HEK293 (cell line): Measurements from ENCODE around the gene ISG20L2.
A peak's percentile ranks its signal among the peaks of the same experiment; 100 is the strongest.

ENCODE experiments used
- CTCF ChIA-PET: fragments of 350-600 bp; formaldehyde crosslinking; extraction: SDS; loops from one replicate; lab custom pipeline; 2021; ENCODE audit warnings: antibody characterized with exemption; lab: Yijun Ruan, JAX
- POLR2A ChIA-PET: fragments of 300-600 bp; formaldehyde crosslinking; extraction: SDS; loops from one replicate; lab custom pipeline; 2020; ENCODE audit warnings: antibody characterized with exemption, inconsistent platforms; lab: Yijun Ruan, JAX
- H3K27ac ChIP-seq: fragments of 200-500 bp; sonication (Bioruptor generic); 2 replicates; pipeline ENCODE4 v1.5.1; 2014; ENCODE audit warnings: low read depth, low read length, control low read depth, inconsistent platforms; ENCODE audit errors: extremely low read depth
- H3K36me3 ChIP-seq, 2 experiments: fragments of 200-500 bp in 1 of 2; sonication (Bioruptor generic) in 1 of 2; 1 replicate in 1 of 2; 2 replicates in 1 of 2; pipeline ENCODE4 v1.5.1; 2014 to 2017; ENCODE audit warnings: inconsistent platforms in 2 of 2, low read length in 2 of 2; ENCODE audit not compliant: control insufficient read depth in 2 of 2, insufficient read depth in 1 of 2
- H3K4me1 ChIP-seq: fragments of 200-500 bp; sonication (Bioruptor generic); 2 replicates; pipeline ENCODE4 v1.5.1; 2014; ENCODE audit warnings: mild to moderate bottlenecking, low read length, inconsistent platforms; ENCODE audit not compliant: control insufficient read depth, insufficient read depth
- H3K4me3 ChIP-seq: 2 replicates; pipeline ENCODE4 v1.5.1; 2011; ENCODE audit warnings: low read depth, mild to moderate bottlenecking, control low read depth, low read length, moderate library complexity
- H3K9me3 ChIP-seq: fragments of 200-500 bp; sonication (Bioruptor generic); 2 replicates; pipeline ENCODE4 v1.5.1; 2014; ENCODE audit warnings: low read depth, low read length, inconsistent platforms; ENCODE audit not compliant: control insufficient read depth, insufficient read depth
- BCL6B ChIP-seq: fragments of 450-650 bp; formaldehyde crosslinking; IDR thresholded peaks from 2 replicates; pipeline ENCODE4 v1.5.1; 2017; ENCODE audit warnings: missing biosample characterization, missing genetic modification characterization
- FEZF1 ChIP-seq: fragments of 450-650 bp; formaldehyde crosslinking; IDR thresholded peaks from 2 replicates; pipeline ENCODE4 v1.5.1; 2016; ENCODE audit warnings: missing biosample characterization, missing genetic modification characterization
- GLI4 ChIP-seq: fragments of 450-650 bp; formaldehyde crosslinking; IDR thresholded peaks from 2 replicates; pipeline ENCODE4 v1.5.1; 2016; ENCODE audit warnings: missing biosample characterization, missing genetic modification characterization
- KLF9 ChIP-seq: fragments of 450-650 bp; formaldehyde crosslinking; IDR thresholded peaks from 2 replicates; pipeline ENCODE4 v1.5.1; 2016; ENCODE audit warnings: missing biosample characterization, missing genetic modification characterization, low read depth
- OSR2 ChIP-seq: fragments of 450-650 bp; formaldehyde crosslinking; IDR thresholded peaks from 2 replicates; pipeline ENCODE4 v1.5.1; 2016; ENCODE audit warnings: missing biosample characterization, missing genetic modification characterization
- PBX3 ChIP-seq: sonication (generic); formaldehyde crosslinking; IDR thresholded peaks from 2 replicates; pipeline ENCODE4 v1.8.1; 2022; ENCODE audit warnings: mild to moderate bottlenecking, moderate library complexity, missing genetic modification reagents
- RBAK ChIP-seq: fragments of 450-650 bp; formaldehyde crosslinking; IDR thresholded peaks from 2 replicates; pipeline ENCODE4 v1.5.1; 2016; ENCODE audit warnings: missing biosample characterization, missing genetic modification characterization
- REPIN1 ChIP-seq: fragments of 450-650 bp; formaldehyde crosslinking; IDR thresholded peaks from 2 replicates; pipeline ENCODE4 v1.5.1; 2017; ENCODE audit warnings: missing biosample characterization, missing genetic modification characterization, low read depth
- SP3 ChIP-seq: fragments of 450-650 bp; formaldehyde crosslinking; IDR thresholded peaks from 2 replicates; pipeline ENCODE4 v1.5.1; 2016; ENCODE audit warnings: missing biosample characterization, missing genetic modification characterization
- ZBTB20 ChIP-seq: fragments of 450-650 bp; formaldehyde crosslinking; IDR thresholded peaks from 2 replicates; pipeline ENCODE4 v1.5.1; 2016; ENCODE audit warnings: missing biosample characterization, missing genetic modification characterization
- ZBTB21 ChIP-seq: fragments of 450-650 bp; formaldehyde crosslinking; IDR thresholded peaks from 2 replicates; pipeline ENCODE4 v1.5.1; 2017; ENCODE audit warnings: missing biosample characterization, missing genetic modification characterization
- ZBTB48 ChIP-seq: fragments of 450-650 bp; formaldehyde crosslinking; IDR thresholded peaks from 2 replicates; pipeline ENCODE4 v1.5.1; 2016; ENCODE audit warnings: missing biosample characterization, missing genetic modification characterization
- ZBTB8A ChIP-seq: fragments of 450-650 bp; formaldehyde crosslinking; IDR thresholded peaks from 2 replicates; pipeline ENCODE4 v1.5.1; 2016; ENCODE audit warnings: missing biosample characterization, missing genetic modification characterization
- ZEB2 ChIP-seq: fragments of 450-650 bp; formaldehyde crosslinking; IDR thresholded peaks from 2 replicates; pipeline ENCODE4 v1.5.1; 2016; ENCODE audit warnings: missing biosample characterization, missing genetic modification characterization
- ZFP69B ChIP-seq: fragments of 450-650 bp; formaldehyde crosslinking; IDR thresholded peaks from 2 replicates; pipeline ENCODE4 v1.5.1; 2016; ENCODE audit warnings: missing biosample characterization, missing genetic modification characterization
- ZNF10 ChIP-seq: fragments of 450-650 bp; formaldehyde crosslinking; IDR thresholded peaks from 2 replicates; pipeline ENCODE4 v1.5.1; 2017; ENCODE audit warnings: missing biosample characterization, missing genetic modification characterization
- ZNF146 ChIP-seq: fragments of 450-650 bp; formaldehyde crosslinking; IDR thresholded peaks from 2 replicates; pipeline ENCODE4 v1.5.1; 2016; ENCODE audit warnings: missing biosample characterization, missing genetic modification characterization
- ZNF24 ChIP-seq: fragments of 450-650 bp; formaldehyde crosslinking; IDR thresholded peaks from 2 replicates; pipeline ENCODE4 v1.5.1; 2016; ENCODE audit warnings: missing biosample characterization, missing genetic modification characterization
- ZNF266 ChIP-seq: fragments of 450-650 bp; formaldehyde crosslinking; IDR thresholded peaks from 2 replicates; pipeline ENCODE4 v1.5.1; 2016; ENCODE audit warnings: missing biosample characterization, missing genetic modification characterization, low read depth
- ZNF341 ChIP-seq: fragments of 450-650 bp; formaldehyde crosslinking; IDR thresholded peaks from 2 replicates; pipeline ENCODE4; 2016; ENCODE audit warnings: low read depth, missing biosample characterization, missing genetic modification characterization
- ZNF350 ChIP-seq: fragments of 450-650 bp; formaldehyde crosslinking; IDR thresholded peaks from 2 replicates; pipeline ENCODE4 v1.5.0; 2017; ENCODE audit warnings: missing biosample characterization, mild to moderate bottlenecking, missing genetic modification characterization
- ZNF555 ChIP-seq: fragments of 450-650 bp; formaldehyde crosslinking; conservative IDR thresholded peaks from 2 replicates; pipeline ENCODE4 v1.5.1; 2017; ENCODE audit warnings: missing biosample characterization, mild to moderate bottlenecking, missing genetic modification characterization, inconsistent platforms
- ZNF600 ChIP-seq: fragments of 450-650 bp; formaldehyde crosslinking; IDR thresholded peaks from 2 replicates; pipeline ENCODE4 v1.5.1; 2016; ENCODE audit warnings: missing biosample characterization, missing genetic modification characterization
- ZNF621 ChIP-seq: fragments of 450-650 bp; formaldehyde crosslinking; IDR thresholded peaks from 2 replicates; pipeline ENCODE4 v1.5.1; 2017; ENCODE audit warnings: missing biosample characterization, missing genetic modification characterization
- ZNF654 ChIP-seq: fragments of 450-650 bp; formaldehyde crosslinking; IDR thresholded peaks from 2 replicates; pipeline ENCODE4 v1.5.1; 2016; ENCODE audit warnings: low read depth, missing biosample characterization, missing genetic modification characterization
- ZNF830 ChIP-seq: fragments of 450-650 bp; IDR thresholded peaks from 2 replicates; pipeline ENCODE4 v1.5.0; 2018; ENCODE audit warnings: missing biosample characterization, missing genetic modification characterization, low read depth, mild to moderate bottlenecking, moderate library complexity
- ZSCAN30 ChIP-seq: fragments of 450-650 bp; IDR thresholded peaks from 2 replicates; pipeline ENCODE4 v1.5.1; 2018; ENCODE audit warnings: missing biosample characterization, mild to moderate bottlenecking, missing genetic modification characterization, moderate library complexity
- ZXDB ChIP-seq: fragments of 450-650 bp; formaldehyde crosslinking; IDR thresholded peaks from 2 replicates; pipeline ENCODE4 v1.5.1; 2016; ENCODE audit warnings: missing biosample characterization, missing genetic modification characterization
- TF ChIP-seq, protein P1 (sequence below): fragments of 450-650 bp; formaldehyde crosslinking; optimal IDR thresholded peaks from 2 replicates; pipeline ENCODE3; 2016; ENCODE audit warnings: missing biosample characterization, mild to moderate bottlenecking, missing genetic modification characterization
- TF ChIP-seq, protein P2 (sequence below): fragments of 450-650 bp; formaldehyde crosslinking; IDR thresholded peaks from 2 replicates; pipeline ENCODE4 v1.5.1; 2016; ENCODE audit warnings: missing biosample characterization, missing genetic modification characterization
- TF ChIP-seq, protein P3 (sequence below): fragments of 450-650 bp; formaldehyde crosslinking; conservative IDR thresholded peaks from 2 replicates; pipeline ENCODE4 v1.5.1; 2016; ENCODE audit warnings: low read depth, missing biosample characterization, missing genetic modification characterization

ISG20L2 gene

DNA sequence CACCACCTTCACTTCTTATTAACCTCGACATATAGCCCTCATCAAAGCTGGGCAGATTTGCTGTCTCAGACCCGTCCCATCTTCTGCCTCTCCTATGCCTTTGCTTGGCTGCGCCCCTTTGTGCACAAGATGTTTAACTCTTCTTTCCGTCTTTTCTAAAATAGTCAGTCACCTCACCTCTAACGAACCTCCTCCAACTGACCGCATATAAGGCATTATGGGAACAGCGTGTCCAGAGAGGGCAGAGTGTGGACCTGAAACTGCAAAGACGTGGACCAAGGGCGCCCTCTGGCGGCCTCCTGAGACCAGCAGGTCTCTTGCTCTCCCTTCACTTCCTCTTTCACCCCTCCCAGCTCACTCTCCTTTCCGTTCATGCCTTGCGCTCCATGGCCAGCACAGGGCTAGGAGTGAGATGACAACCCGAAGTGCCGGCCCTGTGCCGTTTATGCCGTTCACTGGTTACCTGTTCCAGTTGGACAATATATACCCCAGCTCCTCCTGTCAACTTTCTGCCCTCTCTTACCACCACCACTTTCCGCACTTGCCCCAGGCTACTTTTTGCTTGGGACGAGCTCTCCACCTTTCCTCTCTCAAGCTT, 2.8 kb downstream of the ISG20L2 start:
- ChIA-PET POLR2A (interaction anchor here (1.0 to 4.8 kb wide), 12 partner anchors 16 to 169 kb away, joined by 3 to 84 read pairs (median 8); partner anchors contain the start of genes CRABP2, HDGF, MRPL24 and NTRK1), CTCF (interaction anchor here (0.6 to 10.1 kb wide), 65 partner anchors 10 to 437 kb away, joined by 3 to 526 read pairs (median 6); partner anchors contain the start of genes CRABP2, HAPLN2, HDGF and INSRR)
- peaks cover 7% of the 10 kb centered on the region for H3K4me1 ChIP-seq
- no peak overlapping the region for H3K27ac ChIP-seq
- H3K9me3 ChIP-seq = no peaks in the 10 kb centered on the region
- H3K36me3 ChIP-seq = peaks cover 7 to 60% of the 10 kb centered on the region in 2 experiments; a peak in 2 of 3 replicates
- H3K4me3 ChIP-seq = peak overlapping the region; percentile 24
- TF ChIP-seq ZNF654 (peak; percentile 94), ZNF341 (peak; percentile 39), ZBTB8A (tag by site-specific recombination) (no peak), ZSCAN30 (peak; percentile 87), ZNF621 (tag by site-specific recombination) (no peak), ZEB2 (tag by site-specific recombination) (peak; percentile 51; the same call in 1 of the 2 replicates), ZNF24 (0 out of 2 replicates have a peak, but pooled peaks have one; percentile 48), ZNF555 (tag by site-specific recombination) (no peak), ZBTB21 (0 out of 2 replicates have a peak, but pooled peaks have one; percentile 33), ZBTB48 (peak; percentile 33; the same call in 1 of the 2 replicates), BCL6B (tag by site-specific recombination) (no peak), ZNF266 (no peak), ZNF830 (tag by site-specific recombination) (no peak), FEZF1 (no peak), ZNF10 (tag by site-specific recombination) (peak; percentile 66; the same call in 1 of the 2 replicates), GLI4 (no peak), ZFP69B (tag by site-specific recombination) (peak; percentile 44; the same call in 1 of the 2 replicates), ZNF350 (no peak), SP3 (tag by site-specific recombination) (peak; percentile 34; the same call in 1 of the 2 replicates), ZNF600 (tag by site-specific recombination) (peak; percentile 97), ZXDB (peak; percentile 41; the same call in 1 of the 2 replicates), ZNF146 (tag by site-specific recombination) (no peak), PBX3 (no peak), OSR2 (tag by site-specific recombination) (no peak), RBAK (tag by site-specific recombination) (no peak), KLF9 (tag by site-specific recombination) (no peak; the same call in 1 of the 2 replicates), REPIN1 (tag by site-specific recombination) (peak; percentile 69; the same call in 1 of the 2 replicates), ZBTB20 (tag by site-specific recombination) (0 out of 2 replicates have a peak, but pooled peaks have one; percentile 34)
- TF ChIP-seq, protein P1, sequence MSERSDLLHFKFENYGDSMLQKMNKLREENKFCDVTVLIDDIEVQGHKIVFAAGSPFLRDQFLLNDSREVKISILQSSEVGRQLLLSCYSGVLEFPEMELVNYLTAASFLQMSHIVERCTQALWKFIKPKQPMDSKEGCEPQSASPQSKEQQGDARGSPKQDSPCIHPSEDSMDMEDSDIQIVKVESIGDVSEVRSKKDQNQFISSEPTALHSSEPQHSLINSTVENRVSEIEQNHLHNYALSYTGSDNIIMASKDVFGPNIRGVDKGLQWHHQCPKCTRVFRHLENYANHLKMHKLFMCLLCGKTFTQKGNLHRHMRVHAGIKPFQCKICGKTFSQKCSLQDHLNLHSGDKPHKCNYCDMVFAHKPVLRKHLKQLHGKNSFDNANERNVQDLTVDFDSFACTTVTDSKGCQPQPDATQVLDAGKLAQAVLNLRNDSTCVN (tag by site-specific recombination) = peak; percentile 21
- TF ChIP-seq, protein P2, sequence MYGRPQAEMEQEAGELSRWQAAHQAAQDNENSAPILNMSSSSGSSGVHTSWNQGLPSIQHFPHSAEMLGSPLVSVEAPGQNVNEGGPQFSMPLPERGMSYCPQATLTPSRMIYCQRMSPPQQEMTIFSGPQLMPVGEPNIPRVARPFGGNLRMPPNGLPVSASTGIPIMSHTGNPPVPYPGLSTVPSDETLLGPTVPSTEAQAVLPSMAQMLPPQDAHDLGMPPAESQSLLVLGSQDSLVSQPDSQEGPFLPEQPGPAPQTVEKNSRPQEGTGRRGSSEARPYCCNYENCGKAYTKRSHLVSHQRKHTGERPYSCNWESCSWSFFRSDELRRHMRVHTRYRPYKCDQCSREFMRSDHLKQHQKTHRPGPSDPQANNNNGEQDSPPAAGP (tag by site-specific recombination) = peak; percentile 69
- TF ChIP-seq, protein P3, sequence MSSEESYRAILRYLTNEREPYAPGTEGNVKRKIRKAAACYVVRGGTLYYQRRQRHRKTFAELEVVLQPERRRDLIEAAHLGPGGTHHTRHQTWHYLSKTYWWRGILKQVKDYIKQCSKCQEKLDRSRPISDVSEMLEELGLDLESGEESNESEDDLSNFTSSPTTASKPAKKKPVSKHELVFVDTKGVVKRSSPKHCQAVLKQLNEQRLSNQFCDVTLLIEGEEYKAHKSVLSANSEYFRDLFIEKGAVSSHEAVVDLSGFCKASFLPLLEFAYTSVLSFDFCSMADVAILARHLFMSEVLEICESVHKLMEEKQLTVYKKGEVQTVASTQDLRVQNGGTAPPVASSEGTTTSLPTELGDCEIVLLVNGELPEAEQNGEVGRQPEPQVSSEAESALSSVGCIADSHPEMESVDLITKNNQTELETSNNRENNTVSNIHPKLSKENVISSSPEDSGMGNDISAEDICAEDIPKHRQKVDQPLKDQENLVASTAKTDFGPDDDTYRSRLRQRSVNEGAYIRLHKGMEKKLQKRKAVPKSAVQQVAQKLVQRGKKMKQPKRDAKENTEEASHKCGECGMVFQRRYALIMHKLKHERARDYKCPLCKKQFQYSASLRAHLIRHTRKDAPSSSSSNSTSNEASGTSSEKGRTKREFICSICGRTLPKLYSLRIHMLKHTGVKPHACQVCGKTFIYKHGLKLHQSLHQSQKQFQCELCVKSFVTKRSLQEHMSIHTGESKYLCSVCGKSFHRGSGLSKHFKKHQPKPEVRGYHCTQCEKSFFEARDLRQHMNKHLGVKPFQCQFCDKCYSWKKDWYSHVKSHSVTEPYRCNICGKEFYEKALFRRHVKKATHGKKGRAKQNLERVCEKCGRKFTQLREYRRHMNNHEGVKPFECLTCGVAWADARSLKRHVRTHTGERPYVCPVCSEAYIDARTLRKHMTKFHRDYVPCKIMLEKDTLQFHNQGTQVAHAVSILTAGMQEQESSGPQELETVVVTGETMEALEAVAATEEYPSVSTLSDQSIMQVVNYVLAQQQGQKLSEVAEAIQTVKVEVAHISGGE = peak; percentile 43; the same call in 1 of the 2 replicates
